Natural killer cell treated with Interleukin-12 subunit alpha and Interleukin-12 subunit beta and Interleukin-15 and Interleukin-18, amount 100 ng/mL, for 72 hours (primary cell): ENCODE results near the gene FOXN3. TPM values are rescaled to one million over a fixed set of nuclear protein-coding genes. Genes with fewer than 3 reads are reported as not detected.

Experiments
- ATAC-seq, 2 donors: fragments of 150-1000 bp; cut with Tn5 transposase in 1 of 2; sonication (Bioruptor Pico), chemical (Tn5 transposase) in 1 of 2; 2 replicates each; pipeline ENCODE4 v1.10.0; 2021
- DNase-seq: peaks from one replicate; pipeline ENCODE4 v3.0.0; 2022; ENCODE audit warnings: low spot score
- H3K27ac Mint-ChIP-seq, 2 donors: 1 replicate in 1 of 2; 2 replicates in 1 of 2; pipeline ENCODE4 v1.8.0; 2022; ENCODE audit warnings: mixed read lengths in 2 of 2, mild to moderate bottlenecking in 1 of 2, moderate library complexity in 1 of 2
- H3K27me3 Mint-ChIP-seq, 2 donors: 1 replicate in 1 of 2; 2 replicates in 1 of 2; pipeline ENCODE4 v1.8.0; 2022; ENCODE audit warnings: mixed read lengths in 2 of 2
- H3K36me3 Mint-ChIP-seq: one replicate; pipeline ENCODE4 v1.8.0; 2022; ENCODE audit warnings: mixed read lengths
- H3K4me1 Mint-ChIP-seq, 2 donors: 1 replicate in 1 of 2; 2 replicates in 1 of 2; pipeline ENCODE4 v1.8.0; 2022; ENCODE audit warnings: low read depth in 2 of 2, mixed read lengths in 2 of 2, mild to moderate bottlenecking in 1 of 2
- H3K4me3 Mint-ChIP-seq: one replicate; pipeline ENCODE4 v1.8.0; 2022; ENCODE audit warnings: mixed read lengths
- H3K9me3 Mint-ChIP-seq: 2 replicates; pipeline ENCODE4 v1.8.0; 2022; ENCODE audit warnings: mixed read lengths
- total RNA-seq, 2 donors: library from RNA; stranded (reverse); gene quantifications; one replicate each; pipeline ENCODE4 v1.2.3, GENCODE V29; 2022

The FOXN3 gene
- total RNA-seq, 2 donors from 2014 or later, result 127 to 133 TPM

- H3K27ac Mint-ChIP-seq, result peak overlapping the region; percentile 76 to 98
- no peaks in the 10 kb centered on the region for H3K36me3 Mint-ChIP-seq
- peak overlapping the region; percentile 98 for H3K4me3 Mint-ChIP-seq
- H3K9me3 Mint-ChIP-seq, result no peaks in the 10 kb centered on the region
- no peak for DNase-seq
- ATAC-seq, result no peak
- peaks cover 57 to 58% of the 10 kb centered on the region in 2 donors for H3K4me1 Mint-ChIP-seq
- H3K27me3 Mint-ChIP-seq, result no peaks in the 10 kb centered on the region
These were observed 1.9 kb downstream of the FOXN3 start for GRCh38 chr14:89415159-89415558.

- Mint-ChIP-seq H3K27me3 (no peaks in the 10 kb centered on the region), H3K9me3 (no peaks in the 10 kb centered on the region), H3K4me1 (peaks cover 48 to 53% of the 10 kb centered on the region in 2 donors), H3K27ac (no peak overlapping the region), H3K36me3 (peaks cover 3% of the 10 kb centered on the region), H3K4me3 (no peak overlapping the region)
- ATAC-seq, result no peak
- no peak for DNase-seq
These were observed 5.1 kb downstream of the FOXN3 start for GRCh38 chr14:89411976-89412375.

- peaks cover 6% of the 10 kb centered on the region for H3K36me3 Mint-ChIP-seq
- no peaks in the 10 kb centered on the region for H3K27me3 Mint-ChIP-seq
- DNase-seq (no peak), ATAC-seq (no peak)
- no peaks in the 10 kb centered on the region for H3K9me3 Mint-ChIP-seq
- H3K4me1 Mint-ChIP-seq, result peaks cover 45 to 48% of the 10 kb centered on the region in 2 donors
- H3K4me3 Mint-ChIP-seq, result peak overlapping the region; percentile 8
- peak overlapping the region in 1 of 2 donors; percentile 22 for H3K27ac Mint-ChIP-seq
These were observed 7.1 kb downstream of the FOXN3 start for GRCh38 chr14:89409961-89410360.

- peak overlapping the region; percentile 8 for H3K4me3 Mint-ChIP-seq
- peaks cover 6% of the 10 kb centered on the region for H3K36me3 Mint-ChIP-seq
- ATAC-seq (no peak), DNase-seq (no peak)
- peaks cover 46% of the 10 kb centered on the region in 2 donors for H3K4me1 Mint-ChIP-seq
- no peaks in the 10 kb centered on the region for H3K9me3 Mint-ChIP-seq
- H3K27me3 Mint-ChIP-seq, result no peaks in the 10 kb centered on the region
- peak overlapping the region in 1 of 2 donors; percentile 22 for H3K27ac Mint-ChIP-seq
These were observed 7.9 kb downstream of the FOXN3 start for GRCh38 chr14:89408907-89409700.

GRCh38 chr14:89407856-89408255, 9.2 kb downstream of the FOXN3 start:
- Mint-ChIP-seq H3K27me3 (no peaks in the 10 kb centered on the region), H3K4me3 (peak overlapping the region; percentile 74), H3K36me3 (peaks cover 6% of the 10 kb centered on the region), H3K9me3 (no peaks in the 10 kb centered on the region), H3K27ac (peak overlapping the region in 1 of 2 donors; percentile 63), H3K4me1 (peaks cover 46 to 49% of the 10 kb centered on the region in 2 donors)
- DNase-seq, result no peak
- ATAC-seq, result peak in 1 of 2 donors; percentile 51

- ATAC-seq (no peak), DNase-seq (no peak)
- H3K27me3 Mint-ChIP-seq, result no peaks in the 10 kb centered on the region
- peaks cover 6% of the 10 kb centered on the region for H3K36me3 Mint-ChIP-seq
- H3K4me3 Mint-ChIP-seq, result peak overlapping the region; percentile 45
- H3K4me1 Mint-ChIP-seq, result peaks cover 49 to 51% of the 10 kb centered on the region in 2 donors
- H3K9me3 Mint-ChIP-seq, result no peaks in the 10 kb centered on the region
- H3K27ac Mint-ChIP-seq, result peak overlapping the region; percentile 63 to 73
These were observed 10.1 kb downstream of the FOXN3 start for GRCh38 chr14:89406941-89407340.

- Mint-ChIP-seq H3K9me3 (no peaks in the 10 kb centered on the region), H3K4me1 (peaks cover 55 to 57% of the 10 kb centered on the region in 2 donors), H3K27ac (peak overlapping the region; percentile 63 to 73), H3K27me3 (no peaks in the 10 kb centered on the region), H3K4me3 (peak overlapping the region; percentile 45), H3K36me3 (peaks cover 6% of the 10 kb centered on the region)
- DNase-seq (no peak), ATAC-seq (no peak)
These were observed 10.7 kb downstream of the FOXN3 start for GRCh38 chr14:89406361-89406760.

GRCh38 chr14:89405712-89406111, 11.3 kb downstream of the FOXN3 start:
- H3K36me3 Mint-ChIP-seq, result peaks cover 6% of the 10 kb centered on the region
- DNase-seq, result no peak
- peaks cover 57 to 58% of the 10 kb centered on the region in 2 donors for H3K4me1 Mint-ChIP-seq
- no peak overlapping the region for H3K4me3 Mint-ChIP-seq
- H3K27ac Mint-ChIP-seq, result no peak overlapping the region
- H3K9me3 Mint-ChIP-seq, result no peaks in the 10 kb centered on the region
- ATAC-seq, result no peak
- no peaks in the 10 kb centered on the region for H3K27me3 Mint-ChIP-seq

GRCh38 chr14:89402363-89402762, 14.7 kb downstream of the FOXN3 start:
- no peaks in the 10 kb centered on the region for H3K9me3 Mint-ChIP-seq
- no peaks in the 10 kb centered on the region for H3K27me3 Mint-ChIP-seq
- ATAC-seq (no peak), DNase-seq (no peak)
- H3K36me3 Mint-ChIP-seq, result peaks cover 6% of the 10 kb centered on the region
- H3K4me1 Mint-ChIP-seq, result peaks cover 60 to 68% of the 10 kb centered on the region in 2 donors
- H3K4me3 Mint-ChIP-seq, result no peak overlapping the region
- peak overlapping the region in 1 of 2 donors; percentile 28 for H3K27ac Mint-ChIP-seq

- Mint-ChIP-seq H3K27me3 (no peaks in the 10 kb centered on the region), H3K9me3 (no peaks in the 10 kb centered on the region), H3K36me3 (peaks cover under 1% of the 10 kb centered on the region), H3K27ac (peak overlapping the region in 1 of 2 donors; percentile 28), H3K4me1 (peaks cover 54 to 66% of the 10 kb centered on the region in 2 donors), H3K4me3 (no peak overlapping the region)
- DNase-seq, result no peak
- no peak for ATAC-seq
These were observed 15.3 kb downstream of the FOXN3 start for GRCh38 chr14:89401761-89402160.

GRCh38 chr14:89401241-89401640, 15.8 kb downstream of the FOXN3 start:
- H3K36me3 Mint-ChIP-seq, result no peaks in the 10 kb centered on the region
- no peak for DNase-seq

GRCh38 chr14:89400529-89400928, 16.5 kb downstream of the FOXN3 start:
- H3K4me3 Mint-ChIP-seq, result no peak overlapping the region
- peaks cover 59 to 71% of the 10 kb centered on the region in 2 donors for H3K4me1 Mint-ChIP-seq
- DNase-seq (no peak), ATAC-seq (no peak)
- no peaks in the 10 kb centered on the region for H3K27me3 Mint-ChIP-seq
- peak overlapping the region in 1 of 2 donors; percentile 2 for H3K27ac Mint-ChIP-seq
- no peaks in the 10 kb centered on the region for H3K36me3 Mint-ChIP-seq
- H3K9me3 Mint-ChIP-seq, result no peaks in the 10 kb centered on the region

More at GRCh38 chr14:89401241-89401640, 15.8 kb downstream of the FOXN3 start:
- H3K27me3 Mint-ChIP-seq, result no peaks in the 10 kb centered on the region
- no peak for ATAC-seq
- H3K4me1 Mint-ChIP-seq, result peaks cover 52 to 64% of the 10 kb centered on the region in 2 donors
- H3K9me3 Mint-ChIP-seq, result no peaks in the 10 kb centered on the region
- peak overlapping the region in 1 of 2 donors; percentile 28 for H3K27ac Mint-ChIP-seq
- H3K4me3 Mint-ChIP-seq, result no peak overlapping the region

GRCh38 chr14:89399594-89400068, 17.4 kb downstream of the FOXN3 start:
- H3K27ac Mint-ChIP-seq, result peak overlapping the region in 1 of 2 donors; percentile 4
- DNase-seq, result no peak
- H3K4me1 Mint-ChIP-seq, result peaks cover 68 to 74% of the 10 kb centered on the region in 2 donors
- no peaks in the 10 kb centered on the region for H3K9me3 Mint-ChIP-seq
- ATAC-seq, result no peak
- H3K4me3 Mint-ChIP-seq, result no peak overlapping the region
- no peaks in the 10 kb centered on the region for H3K36me3 Mint-ChIP-seq
- H3K27me3 Mint-ChIP-seq, result no peaks in the 10 kb centered on the region

GRCh38 chr14:89399157-89399556, 17.9 kb downstream of the FOXN3 start:
- Mint-ChIP-seq H3K27ac (peak overlapping the region in 1 of 2 donors; percentile 4), H3K4me1 (peaks cover 72 to 79% of the 10 kb centered on the region in 2 donors), H3K27me3 (no peaks in the 10 kb centered on the region)

More at GRCh38 chr14:89399157-89399556, 17.9 kb downstream of the FOXN3 start:
- DNase-seq (no peak), ATAC-seq (no peak)
- no peaks in the 10 kb centered on the region for H3K36me3 Mint-ChIP-seq
- no peaks in the 10 kb centered on the region for H3K9me3 Mint-ChIP-seq
- H3K4me3 Mint-ChIP-seq, result no peak overlapping the region
